HEK293 (cell line): ENCODE results near the gene FUT8.

Experiments
- CTCF ChIA-PET: fragments of 350-600 bp; formaldehyde crosslinking; extraction: SDS; loops from one replicate; lab custom pipeline; 2021; ENCODE audit warnings: antibody characterized with exemption; lab: Yijun Ruan, JAX
- POLR2A ChIA-PET: fragments of 300-600 bp; formaldehyde crosslinking; extraction: SDS; loops from one replicate; lab custom pipeline; 2020; ENCODE audit warnings: antibody characterized with exemption, inconsistent platforms; lab: Yijun Ruan, JAX
- H3K27ac ChIP-seq: fragments of 200-500 bp; sonication (Bioruptor generic); 2 replicates; pipeline ENCODE4 v1.5.1; 2014; ENCODE audit warnings: low read depth, low read length, control low read depth, inconsistent platforms; ENCODE audit errors: extremely low read depth
- H3K36me3 ChIP-seq, 2 experiments: fragments of 200-500 bp in 1 of 2; sonication (Bioruptor generic) in 1 of 2; 1 replicate in 1 of 2; 2 replicates in 1 of 2; pipeline ENCODE4 v1.5.1; 2014 to 2017; ENCODE audit warnings: inconsistent platforms in 2 of 2, low read length in 2 of 2; ENCODE audit not compliant: control insufficient read depth in 2 of 2, insufficient read depth in 1 of 2
- H3K4me1 ChIP-seq: fragments of 200-500 bp; sonication (Bioruptor generic); 2 replicates; pipeline ENCODE4 v1.5.1; 2014; ENCODE audit warnings: mild to moderate bottlenecking, low read length, inconsistent platforms; ENCODE audit not compliant: control insufficient read depth, insufficient read depth
- H3K4me3 ChIP-seq: 2 replicates; pipeline ENCODE4 v1.5.1; 2011; ENCODE audit warnings: low read depth, mild to moderate bottlenecking, control low read depth, low read length, moderate library complexity
- H3K9me3 ChIP-seq: fragments of 200-500 bp; sonication (Bioruptor generic); 2 replicates; pipeline ENCODE4 v1.5.1; 2014; ENCODE audit warnings: low read depth, low read length, inconsistent platforms; ENCODE audit not compliant: control insufficient read depth, insufficient read depth
- ATF2 ChIP-seq: fragments of 450-650 bp; formaldehyde crosslinking; IDR thresholded peaks from 2 replicates; pipeline ENCODE4 v1.5.1; 2016; ENCODE audit warnings: missing biosample characterization, missing genetic modification characterization, low read depth
- GLI4 ChIP-seq: fragments of 450-650 bp; formaldehyde crosslinking; IDR thresholded peaks from 2 replicates; pipeline ENCODE4 v1.5.1; 2016; ENCODE audit warnings: missing biosample characterization, missing genetic modification characterization
- HOXA7 ChIP-seq: sonication (generic); formaldehyde crosslinking; IDR thresholded peaks from 2 replicates; pipeline ENCODE4 v1.8.1; 2022; ENCODE audit warnings: missing genetic modification reagents, borderline replicate concordance
- KLF16 ChIP-seq: fragments of 450-650 bp; formaldehyde crosslinking; IDR thresholded peaks from 2 replicates; pipeline ENCODE4 v1.5.1; 2017; ENCODE audit warnings: missing biosample characterization, missing genetic modification characterization
- MYNN ChIP-seq: fragments of 450-650 bp; formaldehyde crosslinking; IDR thresholded peaks from 2 replicates; pipeline ENCODE4 v1.5.1; 2016; ENCODE audit warnings: missing biosample characterization, missing genetic modification characterization, borderline replicate concordance
- OSR2 ChIP-seq: fragments of 450-650 bp; formaldehyde crosslinking; IDR thresholded peaks from 2 replicates; pipeline ENCODE4 v1.5.1; 2016; ENCODE audit warnings: missing biosample characterization, missing genetic modification characterization
- PATZ1 ChIP-seq: fragments of 450-650 bp; formaldehyde crosslinking; IDR thresholded peaks from 2 replicates; pipeline ENCODE4 v1.5.1; 2016; ENCODE audit warnings: missing biosample characterization, missing genetic modification characterization
- SALL2 ChIP-seq: fragments of 450-650 bp; formaldehyde crosslinking; IDR thresholded peaks from 2 replicates; pipeline ENCODE4 v1.5.0; 2017; ENCODE audit warnings: missing biosample characterization, mild to moderate bottlenecking, missing genetic modification characterization, borderline replicate concordance
- SCRT1 ChIP-seq: fragments of 450-650 bp; formaldehyde crosslinking; IDR thresholded peaks from 2 replicates; pipeline ENCODE4 v1.5.1; 2016; ENCODE audit warnings: missing biosample characterization, missing genetic modification characterization, borderline replicate concordance
- SCRT2 ChIP-seq: fragments of 450-650 bp; formaldehyde crosslinking; IDR thresholded peaks from 2 replicates; pipeline ENCODE4 v1.5.1; 2016; ENCODE audit warnings: missing biosample characterization, missing genetic modification characterization
- ZBTB48 ChIP-seq: fragments of 450-650 bp; formaldehyde crosslinking; IDR thresholded peaks from 2 replicates; pipeline ENCODE4 v1.5.1; 2016; ENCODE audit warnings: missing biosample characterization, missing genetic modification characterization
- ZFP41 ChIP-seq: fragments of 450-650 bp; formaldehyde crosslinking; IDR thresholded peaks from 2 replicates; pipeline ENCODE4 v1.5.1; 2016; ENCODE audit warnings: missing biosample characterization, missing genetic modification characterization, borderline replicate concordance
- ZNF112 ChIP-seq: fragments of 450-650 bp; formaldehyde crosslinking; IDR thresholded peaks from 2 replicates; pipeline ENCODE4 v1.5.0; 2017; ENCODE audit warnings: missing biosample characterization, missing genetic modification characterization
- ZNF148 ChIP-seq: fragments of 450-650 bp; formaldehyde crosslinking; IDR thresholded peaks from 2 replicates; pipeline ENCODE4 v1.5.0; 2017; ENCODE audit warnings: missing biosample characterization, missing genetic modification characterization, borderline replicate concordance
- ZNF175 ChIP-seq: fragments of 450-650 bp; formaldehyde crosslinking; IDR thresholded peaks from 2 replicates; pipeline ENCODE4 v1.5.1; 2016; ENCODE audit warnings: missing biosample characterization, missing genetic modification characterization
- ZNF366 ChIP-seq: fragments of 450-650 bp; formaldehyde crosslinking; conservative IDR thresholded peaks from 2 replicates; pipeline ENCODE4 v1.5.1; 2016; ENCODE audit warnings: missing biosample characterization, missing genetic modification characterization
- ZNF394 ChIP-seq: fragments of 450-650 bp; formaldehyde crosslinking; IDR thresholded peaks from 2 replicates; pipeline ENCODE4 v1.5.1; 2016; ENCODE audit warnings: missing biosample characterization, missing genetic modification characterization, mild to moderate bottlenecking, moderate library complexity, borderline replicate concordance
- ZNF514 ChIP-seq: fragments of 450-650 bp; formaldehyde crosslinking; IDR thresholded peaks from 2 replicates; pipeline ENCODE4 v1.5.1; 2016; ENCODE audit warnings: missing biosample characterization, missing genetic modification characterization
- ZNF843 ChIP-seq: fragments of 450-650 bp; formaldehyde crosslinking; IDR thresholded peaks from 2 replicates; pipeline ENCODE4 v1.5.1; 2016; ENCODE audit warnings: missing biosample characterization, missing genetic modification characterization

Gene FUT8

DNA sequence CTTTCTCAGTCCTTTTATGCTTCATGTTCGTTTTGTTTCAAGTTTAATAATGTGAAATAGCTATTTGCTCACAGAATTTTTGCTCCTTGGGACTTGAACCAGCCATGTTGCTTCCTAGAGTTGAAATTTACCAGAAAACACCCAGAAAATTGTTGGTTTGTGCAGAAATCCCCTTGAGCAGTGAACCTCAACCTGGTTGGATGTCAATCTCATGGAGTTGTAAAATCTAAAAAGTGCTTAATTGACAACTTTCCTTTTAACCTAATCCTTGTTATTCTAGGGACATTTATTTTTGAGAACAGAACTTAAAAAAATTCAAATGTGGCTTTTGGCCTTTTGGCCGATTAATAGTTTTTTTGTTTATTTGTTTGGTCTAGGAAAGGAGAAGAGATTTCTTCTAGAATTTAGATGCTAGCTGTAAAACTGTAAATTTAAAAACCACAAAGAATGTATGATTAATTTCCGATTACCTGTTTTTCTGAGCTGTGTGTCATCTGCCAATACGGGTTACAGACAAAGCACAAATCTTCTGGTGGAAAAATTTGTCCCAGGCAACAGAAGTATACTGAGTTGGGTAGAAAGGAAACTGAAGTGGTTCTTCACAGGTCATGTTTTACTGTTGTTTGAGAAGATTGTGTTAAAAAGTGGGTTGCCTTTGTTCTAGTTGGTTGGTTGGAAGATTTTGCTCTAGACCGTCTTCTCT, 154.4 kb downstream of the FUT8 start (continued):
- TF ChIP-seq ZNF843 (tag by site-specific recombination) (no peak), ZBTB48 (tag by site-specific recombination) (no peak), ZNF394 (tag by site-specific recombination) (no peak), GLI4 (tag by site-specific recombination) (no peak), ZNF112 (tag by site-specific recombination) (no peak), SCRT2 (tag by site-specific recombination) (no peak), ZNF175 (no peak), SALL2 (tag by site-specific recombination) (no peak)

DNA sequence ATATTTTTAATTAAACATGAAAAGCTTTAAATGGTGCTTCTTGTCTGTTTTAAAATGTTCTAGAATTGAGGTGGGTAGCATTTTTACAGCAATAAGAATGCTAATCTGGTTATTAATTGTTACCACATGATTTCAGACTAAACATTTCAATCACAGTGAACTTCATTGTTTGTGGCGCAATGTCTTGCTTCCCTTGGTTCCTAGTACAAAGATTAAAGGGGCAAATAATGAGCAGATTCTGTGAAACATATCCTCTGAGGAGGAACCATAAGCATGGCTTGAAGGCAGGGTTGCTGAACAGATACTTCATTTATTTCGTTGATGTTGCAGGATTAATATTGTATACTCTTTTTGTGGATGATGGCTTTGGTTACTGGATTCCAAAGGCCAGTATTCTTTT, 162.1 kb downstream of the FUT8 start:
- 0 out of 2 replicates have a peak, but pooled peaks cover 3% of the 10 kb centered on the region for H3K4me1 ChIP-seq
- H3K9me3 ChIP-seq: no peaks in the 10 kb centered on the region
- no peak overlapping the region for H3K4me3 ChIP-seq
- no peak for TF ChIP-seq ZNF148 (tag by site-specific recombination)
- TF ChIP-seq ZNF514: no peak
- no peak for TF ChIP-seq HOXA7 (CRISPR knock-in tag)
- TF ChIP-seq, all 188 proteins: peak for 0
- ChIA-PET CTCF (no interaction called here), POLR2A (no interaction called here)
- H3K27ac ChIP-seq: no peak overlapping the region
- no peaks in the 10 kb centered on the region for H3K36me3 ChIP-seq

DNA sequence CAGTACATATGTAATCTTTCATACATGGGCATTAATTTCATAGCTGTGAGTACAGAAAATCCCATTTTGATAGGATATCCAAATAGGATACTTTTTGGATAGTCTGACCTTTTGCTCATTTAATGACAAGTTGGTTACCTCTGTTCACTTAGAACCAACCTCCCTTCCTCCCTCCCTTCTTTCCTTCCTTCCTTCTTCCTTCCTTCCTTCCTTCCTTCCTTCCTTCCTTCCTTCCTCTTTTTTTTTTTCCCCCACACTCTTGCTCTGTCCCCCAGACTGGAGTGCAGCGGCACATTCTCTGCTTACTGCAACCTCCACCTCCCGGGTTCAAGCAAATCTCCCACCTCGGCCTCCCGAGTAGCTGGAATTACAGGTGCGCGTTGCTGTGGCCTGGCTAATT, 162.9 kb downstream of the FUT8 start:
- Histone ChIP-seq H3K4me3 (no peak overlapping the region), H3K36me3 (no peaks in the 10 kb centered on the region), H3K9me3 (no peaks in the 10 kb centered on the region), H3K27ac (no peak overlapping the region), H3K4me1 (0 out of 2 replicates have a peak, but pooled peaks cover 3% of the 10 kb centered on the region)
- POLR2A ChIA-PET: no interaction called here
- CTCF ChIA-PET: interaction anchor here (0.7 kb wide), 1 partner anchor 35 kb away, joined by 3 read pairs; no protein-coding TSS in a partner anchor
- no peak for TF ChIP-seq KLF16 (tag by site-specific recombination)
- no peak for TF ChIP-seq MYNN (tag by site-specific recombination)
- TF ChIP-seq ATF2: no peak
- 0 out of 2 replicates have a peak, but pooled peaks have one; percentile 19 for TF ChIP-seq ZNF366
- no peak for TF ChIP-seq ZFP41 (tag by site-specific recombination)
- TF ChIP-seq PATZ1: no peak
- TF ChIP-seq OSR2: no peak
- no peak for TF ChIP-seq SCRT1 (tag by site-specific recombination)
